Dermis blood vessel endothelial cell (primary cell): Measurements from ENCODE around the gene ANGPT4. TPM values are rescaled to one million over a fixed set of nuclear protein-coding genes. Genes with fewer than 3 reads are reported as not detected.

Experiments
- DNase-seq: peaks from one replicate; pipeline ENCODE4 v3.0.0; 2010
- total RNA-seq: library from RNA; depleted of rRNA; stranded (reverse); fragments of >200 nt; gene quantifications from 2 replicates; pipeline ENCODE4 v1.2.3, GENCODE V29; 2014

ANGPT4 gene
- total RNA-seq, 1 donor from 2014 or later: not detected

GRCh38 chr20:940926-941325, 24.8 kb upstream of the ANGPT4 start:
- DNase-seq: no peak

DNA sequence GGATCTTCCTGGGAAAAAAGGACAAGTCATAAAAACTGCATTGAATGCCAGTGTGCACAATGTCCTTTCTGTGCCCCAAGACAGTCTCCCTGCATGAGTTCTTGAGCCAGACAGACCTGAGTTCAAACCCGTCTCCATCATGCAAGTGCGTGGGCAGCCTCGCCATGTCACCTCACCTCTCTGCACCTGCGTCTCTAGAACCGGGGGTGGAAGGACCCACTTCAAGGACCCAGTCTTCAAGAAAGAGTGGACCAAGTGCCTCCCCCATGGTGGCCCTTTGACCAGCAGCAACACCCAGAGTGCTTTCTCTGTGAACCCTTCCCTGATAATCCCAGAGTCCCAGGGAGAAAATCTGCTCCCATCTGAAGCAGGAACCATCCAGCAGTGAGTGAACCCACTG, 23.5 kb upstream of the ANGPT4 start:
- no peak for DNase-seq

DNA sequence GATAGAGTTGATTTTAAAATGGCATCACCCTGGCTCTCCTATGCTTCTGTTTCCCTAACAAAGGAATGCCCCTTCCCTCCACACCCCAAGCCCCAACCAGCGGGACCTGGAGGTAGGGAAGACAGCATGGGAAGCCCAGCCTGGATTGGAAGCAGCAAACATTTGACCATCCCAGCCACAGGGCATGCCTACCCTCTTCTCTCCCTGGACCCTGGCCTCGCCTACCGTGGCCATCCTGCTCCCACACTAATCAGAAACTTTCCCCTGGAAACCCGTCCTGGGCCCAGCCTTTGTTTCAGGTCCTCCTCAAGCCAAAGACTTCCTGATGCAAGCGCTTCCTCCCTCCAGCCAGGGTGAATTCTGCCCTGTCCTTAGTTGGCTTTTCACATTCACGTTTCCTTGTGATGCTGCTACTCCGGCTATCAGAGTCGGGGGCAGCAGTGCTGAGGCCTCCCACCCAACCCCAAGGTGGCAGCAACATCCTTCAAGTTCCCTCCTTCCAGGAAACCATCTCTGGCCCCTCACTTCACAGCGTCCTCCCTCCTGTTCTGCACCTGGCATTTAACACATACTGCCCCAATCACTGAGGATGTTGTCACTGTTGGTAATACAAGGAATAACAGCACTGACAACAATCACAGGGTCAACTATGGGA, 18.2 kb upstream of the ANGPT4 start:
- DNase-seq: no peak

GRCh38 chr20:933029-933428, 16.9 kb upstream of the ANGPT4 start:
- DNase-seq: no peak

DNA sequence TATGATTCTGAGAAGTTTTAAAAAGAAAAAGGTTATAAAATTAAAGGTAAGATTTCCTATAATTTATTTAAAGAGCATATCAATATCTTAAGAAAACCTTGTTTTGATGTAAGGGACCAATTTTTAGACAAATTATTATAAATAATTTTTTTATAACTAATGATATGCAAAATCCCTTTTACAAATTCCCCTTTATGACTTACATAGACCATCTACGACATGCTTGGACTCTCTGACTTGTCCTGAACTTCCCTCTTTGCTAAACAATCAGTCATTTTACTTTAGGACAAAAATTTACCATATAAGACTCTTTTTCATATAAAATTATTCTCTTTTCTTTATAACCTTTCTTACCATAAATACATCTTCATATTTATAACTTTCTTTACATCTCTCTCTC, 15.3 kb upstream of the ANGPT4 start:
- no peak for DNase-seq

GRCh38 chr20:926670-927069, 10.5 kb upstream of the ANGPT4 start:
- DNase-seq: no peak

GRCh38 chr20:925516-925915, 9.4 kb upstream of the ANGPT4 start:
- no peak for DNase-seq

GRCh38 chr20:924639-925038, 8.5 kb upstream of the ANGPT4 start:
- DNase-seq: no peak

DNA sequence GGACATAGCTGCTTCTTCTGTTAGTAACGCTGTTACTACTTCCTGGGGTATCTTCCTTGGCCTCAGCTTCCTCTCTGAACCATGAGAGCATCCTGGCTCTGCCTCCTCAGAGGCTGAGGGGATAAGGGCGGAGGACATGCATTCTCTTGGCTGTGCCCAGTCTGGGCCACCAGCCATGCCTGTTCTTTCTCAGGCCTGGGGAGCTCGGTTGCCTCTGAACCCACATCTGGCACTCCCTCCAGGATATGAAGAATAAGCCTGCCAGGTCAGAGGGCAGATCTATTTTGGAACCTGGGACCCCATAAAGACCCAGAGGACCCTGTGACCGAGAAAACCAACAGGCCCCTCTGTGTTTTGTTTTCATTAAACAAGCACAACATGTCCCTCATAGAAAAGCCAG, 6.6 kb upstream of the ANGPT4 start:
- no peak for DNase-seq

DNA sequence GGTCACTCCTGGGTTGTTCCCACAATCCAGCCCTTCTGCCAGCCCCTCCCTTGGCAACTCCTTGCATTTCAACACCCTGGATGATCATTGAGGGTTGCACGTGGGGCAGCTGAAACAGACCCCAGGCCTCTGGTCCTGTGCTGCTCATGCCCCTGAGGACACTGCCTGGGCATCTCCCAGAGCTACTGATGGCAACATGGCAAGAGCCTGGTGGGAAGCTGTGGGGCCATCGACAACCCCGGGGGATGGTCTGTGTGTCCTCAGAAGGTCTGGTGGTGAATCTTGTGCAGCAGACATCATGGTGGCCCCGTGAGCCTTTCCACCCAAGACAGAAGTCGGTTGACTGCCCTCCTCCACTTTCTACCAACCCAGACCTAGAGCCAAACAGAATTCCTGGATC, 4.9 kb upstream of the ANGPT4 start:
- no peak for DNase-seq

DNA sequence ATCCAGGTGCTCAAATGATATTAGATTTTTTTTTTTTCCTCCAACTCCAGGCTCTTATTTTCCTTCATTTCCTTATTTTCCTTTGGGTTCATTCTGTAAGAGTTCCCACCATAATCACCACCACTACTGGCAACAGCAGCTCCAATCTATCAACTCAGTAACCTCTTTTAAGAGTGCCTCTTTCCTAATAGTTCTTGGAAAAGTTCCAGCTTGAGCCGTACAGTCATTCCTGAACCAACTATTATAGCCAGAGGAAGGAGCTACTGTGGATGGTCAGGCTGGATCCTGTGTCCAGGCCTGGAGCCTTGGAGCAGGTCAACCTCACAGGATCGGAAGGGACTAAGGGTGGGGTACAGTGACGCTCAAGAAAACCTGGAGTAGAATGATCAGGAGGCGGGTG, 4.2 kb upstream of the ANGPT4 start:
- DNase-seq: no peak

GRCh38 chr20:919491-919916, 3.4 kb upstream of the ANGPT4 start:
- DNase-seq: no peak

GRCh38 chr20:917416-917815, 1.3 kb upstream of the ANGPT4 start:
- no peak for DNase-seq

DNA sequence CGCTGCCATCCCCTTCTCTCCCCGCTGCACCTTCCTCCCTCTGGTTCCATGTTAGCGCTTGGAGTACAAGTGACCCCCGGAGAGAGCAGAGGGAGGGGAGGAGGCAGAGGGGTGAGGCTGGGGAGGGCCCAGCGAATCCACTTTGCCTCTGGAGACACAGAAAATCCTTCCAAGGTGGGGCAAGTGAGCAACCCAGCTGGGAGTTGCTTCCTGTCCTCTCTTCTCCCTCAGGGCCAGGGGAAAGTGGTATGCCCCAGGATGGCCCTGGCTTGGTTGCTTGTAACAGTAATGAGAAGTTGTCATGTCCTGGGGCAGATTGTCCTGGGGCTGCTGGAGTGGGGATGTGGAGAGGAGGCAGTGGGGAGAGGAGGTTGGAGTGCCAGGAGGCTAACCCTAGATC, 691 bp upstream of the ANGPT4 start:
- DNase-seq: no peak

DNA sequence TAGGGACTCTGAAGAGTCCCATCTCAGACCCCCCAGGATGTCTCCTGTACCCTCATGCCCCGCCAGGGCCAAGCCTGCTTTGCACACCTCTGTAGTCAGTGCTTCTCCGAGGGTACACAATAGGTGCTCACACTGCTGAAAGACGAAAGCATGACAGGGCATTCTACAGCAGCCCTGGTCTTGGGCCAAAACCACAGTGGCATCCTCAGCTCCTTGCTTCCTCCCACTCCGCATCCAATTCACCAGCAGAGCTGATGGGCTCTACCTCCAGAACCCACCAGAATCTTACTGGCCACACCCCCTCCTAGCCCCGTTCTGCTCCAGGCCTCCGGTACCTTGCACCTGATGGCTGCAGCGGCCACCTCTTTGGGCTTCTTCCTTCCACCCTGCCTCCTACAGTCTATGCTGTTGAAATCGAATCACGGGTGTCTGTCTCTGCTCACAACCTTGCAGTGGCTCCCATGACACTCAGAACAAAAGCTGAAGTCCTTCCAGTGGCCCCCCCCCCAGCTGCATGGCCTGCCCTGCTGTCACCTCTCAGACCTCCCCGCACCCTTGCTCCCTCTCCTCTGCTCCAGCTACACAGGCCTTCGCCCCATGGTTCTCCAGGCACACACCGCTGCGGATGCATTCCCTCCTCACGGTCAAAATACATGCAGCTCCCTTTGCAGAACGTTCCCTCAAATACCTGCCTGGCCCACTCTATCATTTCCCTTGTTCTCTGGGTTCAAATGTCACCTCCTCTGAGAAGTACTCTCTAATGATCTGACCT, 1.2 kb downstream of the ANGPT4 start:
- DNase-seq: no peak

DNA sequence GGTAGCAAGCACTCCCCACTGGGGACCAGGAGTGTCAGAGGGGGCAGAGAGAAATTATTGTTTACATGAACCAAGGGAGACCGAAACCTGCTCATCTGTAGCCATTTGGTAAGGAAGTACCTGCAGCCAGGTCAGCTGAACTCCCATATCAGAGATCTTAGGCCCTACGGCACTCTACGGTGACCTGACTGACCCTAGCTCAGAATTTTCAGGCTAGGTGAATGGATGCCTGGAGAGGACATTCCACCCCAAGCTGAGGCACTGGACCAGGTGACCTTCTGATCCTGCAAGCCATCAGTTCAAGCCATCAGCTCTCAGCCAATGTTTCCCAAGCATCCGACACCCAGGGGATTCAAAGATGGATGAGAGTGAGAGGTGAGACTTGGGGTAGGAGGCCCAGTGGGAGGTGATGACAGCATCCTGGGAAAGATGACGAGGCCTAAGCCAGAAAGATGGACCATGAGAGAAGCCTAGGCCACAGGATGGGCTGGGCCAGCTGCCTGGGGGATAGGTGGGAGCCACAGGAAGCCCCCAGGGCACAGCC, 2.8 kb downstream of the ANGPT4 start:
- DNase-seq: no peak

- no peak for DNase-seq
Observed at GRCh38 chr20:911882-912600, 4.1 kb downstream of the ANGPT4 start.

DNA sequence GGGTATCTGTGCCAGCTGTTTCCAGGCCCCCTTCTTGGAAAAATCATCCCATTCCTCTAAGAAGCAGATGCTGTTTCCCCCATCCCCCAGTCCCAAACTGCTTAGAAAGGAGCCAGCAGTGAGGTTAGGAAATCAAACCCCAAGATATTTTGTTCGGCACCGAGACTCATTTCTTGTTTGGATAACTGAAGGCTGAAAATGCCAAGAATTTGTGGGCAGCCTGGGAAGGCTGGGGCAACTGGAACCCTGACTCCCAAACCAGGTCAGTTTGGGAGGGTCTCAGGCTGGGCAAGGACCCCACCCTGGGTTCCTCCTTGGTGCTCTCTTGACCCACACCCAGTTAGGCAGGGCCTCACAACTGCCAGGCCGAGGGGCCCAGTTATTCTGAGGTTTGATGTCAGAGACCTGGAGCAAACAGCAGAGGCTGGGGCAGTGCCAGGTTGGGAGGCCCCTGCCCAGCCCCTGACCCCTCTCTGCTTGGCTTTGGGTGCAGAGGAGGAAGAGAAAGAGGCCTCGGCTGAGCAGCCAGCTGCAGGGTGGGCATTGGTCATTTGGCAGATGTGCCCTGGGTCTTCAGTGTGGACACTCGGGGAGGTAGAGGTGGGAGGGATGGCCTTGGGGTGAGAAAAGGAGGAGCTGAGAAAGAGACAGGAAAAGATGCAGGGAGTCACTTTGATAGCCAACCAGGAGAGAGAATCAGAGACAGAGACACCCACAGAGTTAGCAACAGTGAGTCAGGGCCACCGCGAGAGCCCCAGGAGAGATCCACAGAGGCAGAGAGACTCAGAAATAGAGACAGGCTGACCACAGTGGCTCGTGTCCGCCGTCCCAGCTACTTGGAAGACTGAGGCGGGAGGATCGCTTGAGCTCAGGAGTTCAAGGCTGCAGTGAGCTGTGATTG, 5.0 kb downstream of the ANGPT4 start:
- DNase-seq: no peak

GRCh38 chr20:910132-910869, 5.8 kb downstream of the ANGPT4 start:
- DNase-seq: no peak

- no peak for DNase-seq
Observed at GRCh38 chr20:909641-910040, 6.5 kb downstream of the ANGPT4 start.

- no peak for DNase-seq
Observed at GRCh38 chr20:906703-907270, 9.3 kb downstream of the ANGPT4 start.
